NCI-H446 treated with DMSO at 0.1 percent for 48 hours (cell line): ENCODE results near the gene PPP3R1.

Source experiments
- DNase-seq: peaks from one replicate; lab custom pipeline; 2025; lab: John Stamatoyannopoulos, UW

Gene PPP3R1

GRCh38 chr2:68252400-68253218, at the start of gene PPP3R1:
TSS of gene PPP3R1 (minus strand) at chr2:68252532. CDS start at chr2:68252127, 405 bp downstream.
- DNase-seq = peak; percentile 86

- no peak for DNase-seq
Measured at GRCh38 chr2:68295516-68295915, 43.2 kb upstream of the PPP3R1 start.

- no peak for DNase-seq
Measured at GRCh38 chr2:68294913-68295312, 42.6 kb upstream of the PPP3R1 start.

GRCh38 chr2:68294187-68294586, 41.9 kb upstream of the PPP3R1 start:
- no peak for DNase-seq

- DNase-seq = no peak
Measured at GRCh38 chr2:68293755-68294154, 41.4 kb upstream of the PPP3R1 start.

- DNase-seq = no peak
Measured at GRCh38 chr2:68293024-68293423, 40.7 kb upstream of the PPP3R1 start.

GRCh38 chr2:68292108-68292710, 39.9 kb upstream of the PPP3R1 start:
- DNase-seq = no peak

GRCh38 chr2:68291314-68291713, 39.0 kb upstream of the PPP3R1 start:
- DNase-seq = no peak

GRCh38 chr2:68290901-68291300, 38.6 kb upstream of the PPP3R1 start:
- DNase-seq = no peak

- no peak for DNase-seq
Measured at GRCh38 chr2:68287580-68288441, 35.5 kb upstream of the PPP3R1 start.

GRCh38 chr2:68284896-68285295, 32.6 kb upstream of the PPP3R1 start:
- DNase-seq = peak; percentile 69

- no peak for DNase-seq
Measured at GRCh38 chr2:68283419-68283812, 31.1 kb upstream of the PPP3R1 start.

GRCh38 chr2:68282811-68283418, 30.6 kb upstream of the PPP3R1 start:
- DNase-seq = no peak

GRCh38 chr2:68280796-68281195, 28.5 kb upstream of the PPP3R1 start:
- DNase-seq = no peak

- DNase-seq = no peak
Measured at GRCh38 chr2:68280348-68280747, 28.0 kb upstream of the PPP3R1 start.

- no peak for DNase-seq
Measured at GRCh38 chr2:68279691-68280090, 27.4 kb upstream of the PPP3R1 start.

GRCh38 chr2:68278169-68278568, 25.8 kb upstream of the PPP3R1 start:
- no peak for DNase-seq

- DNase-seq = no peak
Measured at GRCh38 chr2:68274022-68274421, 21.7 kb upstream of the PPP3R1 start.

- DNase-seq = no peak
Measured at GRCh38 chr2:68272246-68272994, 20.1 kb upstream of the PPP3R1 start.

- no peak for DNase-seq
Measured at GRCh38 chr2:68266655-68267054, 14.3 kb upstream of the PPP3R1 start.

GRCh38 chr2:68263632-68264031, 11.3 kb upstream of the PPP3R1 start:
- no peak for DNase-seq

- DNase-seq = no peak
Measured at GRCh38 chr2:68258851-68259250, 6.5 kb upstream of the PPP3R1 start.
